ENCODE measurements around the gene ZZZ3.

DNA sequence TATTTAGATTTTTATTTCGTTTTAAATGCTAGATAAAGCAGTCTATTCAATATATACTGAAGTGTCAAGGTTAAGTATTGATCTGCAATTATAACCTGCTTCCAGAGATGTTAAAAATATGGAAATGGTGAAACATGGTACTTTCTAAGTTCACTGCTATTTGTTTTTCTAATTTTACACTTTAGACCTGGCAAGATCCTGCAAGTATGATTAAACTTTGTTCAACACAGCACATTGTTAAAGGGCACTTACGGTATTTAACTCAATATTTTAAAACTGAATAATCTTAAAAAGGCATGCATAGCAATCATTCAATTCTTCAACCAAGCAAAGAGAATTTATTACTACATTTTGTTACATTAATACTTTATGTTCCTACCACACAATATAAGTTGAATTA lies 35.7 kb upstream of the ZZZ3 start:
- TF ChIP-seq, protein P1, sequence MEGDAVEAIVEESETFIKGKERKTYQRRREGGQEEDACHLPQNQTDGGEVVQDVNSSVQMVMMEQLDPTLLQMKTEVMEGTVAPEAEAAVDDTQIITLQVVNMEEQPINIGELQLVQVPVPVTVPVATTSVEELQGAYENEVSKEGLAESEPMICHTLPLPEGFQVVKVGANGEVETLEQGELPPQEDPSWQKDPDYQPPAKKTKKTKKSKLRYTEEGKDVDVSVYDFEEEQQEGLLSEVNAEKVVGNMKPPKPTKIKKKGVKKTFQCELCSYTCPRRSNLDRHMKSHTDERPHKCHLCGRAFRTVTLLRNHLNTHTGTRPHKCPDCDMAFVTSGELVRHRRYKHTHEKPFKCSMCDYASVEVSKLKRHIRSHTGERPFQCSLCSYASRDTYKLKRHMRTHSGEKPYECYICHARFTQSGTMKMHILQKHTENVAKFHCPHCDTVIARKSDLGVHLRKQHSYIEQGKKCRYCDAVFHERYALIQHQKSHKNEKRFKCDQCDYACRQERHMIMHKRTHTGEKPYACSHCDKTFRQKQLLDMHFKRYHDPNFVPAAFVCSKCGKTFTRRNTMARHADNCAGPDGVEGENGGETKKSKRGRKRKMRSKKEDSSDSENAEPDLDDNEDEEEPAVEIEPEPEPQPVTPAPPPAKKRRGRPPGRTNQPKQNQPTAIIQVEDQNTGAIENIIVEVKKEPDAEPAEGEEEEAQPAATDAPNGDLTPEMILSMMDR (IDR thresholded peaks at IDR 0.05; ENCODE audit: borderline replicate concordance, extremely low read depth, low read length, poor library complexity, severe bottlenecking) = no peak
- TF ChIP-seq EZH2 (IDR thresholded peaks at IDR 0.05; ENCODE audit: borderline replicate concordance, low read depth, low read length, severe bottlenecking) = no peak

Data from DND-41 (cell line).